ENCODE results near the gene CCL2.

DNA sequence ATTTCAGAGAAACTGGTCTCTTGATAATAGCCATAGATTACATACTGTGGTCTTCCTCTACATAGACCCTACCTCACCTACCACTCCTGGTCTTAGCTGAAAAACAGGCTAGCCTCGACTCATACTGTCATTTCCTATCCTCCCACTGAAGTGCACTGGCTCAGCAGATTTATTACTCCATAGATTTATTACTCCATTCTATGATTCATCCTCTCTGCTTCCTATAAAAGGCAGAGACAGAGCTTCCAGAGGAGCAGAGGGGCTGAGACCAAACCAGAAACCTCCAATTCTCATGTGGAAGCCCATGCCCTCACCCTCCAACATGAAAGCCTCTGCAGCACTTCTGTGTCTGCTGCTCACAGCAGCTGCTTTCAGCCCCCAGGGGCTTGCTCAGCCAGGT lies 14.9 kb downstream of the CCL2 start, which contains the start of gene CCL7:
- TF ChIP-seq, protein P1, sequence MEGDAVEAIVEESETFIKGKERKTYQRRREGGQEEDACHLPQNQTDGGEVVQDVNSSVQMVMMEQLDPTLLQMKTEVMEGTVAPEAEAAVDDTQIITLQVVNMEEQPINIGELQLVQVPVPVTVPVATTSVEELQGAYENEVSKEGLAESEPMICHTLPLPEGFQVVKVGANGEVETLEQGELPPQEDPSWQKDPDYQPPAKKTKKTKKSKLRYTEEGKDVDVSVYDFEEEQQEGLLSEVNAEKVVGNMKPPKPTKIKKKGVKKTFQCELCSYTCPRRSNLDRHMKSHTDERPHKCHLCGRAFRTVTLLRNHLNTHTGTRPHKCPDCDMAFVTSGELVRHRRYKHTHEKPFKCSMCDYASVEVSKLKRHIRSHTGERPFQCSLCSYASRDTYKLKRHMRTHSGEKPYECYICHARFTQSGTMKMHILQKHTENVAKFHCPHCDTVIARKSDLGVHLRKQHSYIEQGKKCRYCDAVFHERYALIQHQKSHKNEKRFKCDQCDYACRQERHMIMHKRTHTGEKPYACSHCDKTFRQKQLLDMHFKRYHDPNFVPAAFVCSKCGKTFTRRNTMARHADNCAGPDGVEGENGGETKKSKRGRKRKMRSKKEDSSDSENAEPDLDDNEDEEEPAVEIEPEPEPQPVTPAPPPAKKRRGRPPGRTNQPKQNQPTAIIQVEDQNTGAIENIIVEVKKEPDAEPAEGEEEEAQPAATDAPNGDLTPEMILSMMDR (conservative IDR thresholded peaks at IDR 0.05): no peak
- TF ChIP-seq EZH2 (IDR thresholded peaks at IDR 0.05; ENCODE audit: low read depth): no peak

Measured in PC-9 (cell line).